GM23338 (cell line): Measurements from ENCODE around the gene FBXO34. TPM values are rescaled to one million over a fixed set of nuclear protein-coding genes. Genes with fewer than 3 reads are reported as not detected.

Experiments
- ATAC-seq: fragments of 200-7000 bp; cut with Tn5 transposase; 3 replicates; pipeline ENCODE4 v1.9.1; 2020
- DNase-seq: peaks from one replicate; pipeline ENCODE4 v3.0.0-alpha.2; 2015; ENCODE audit warnings: low spot score
- H2AFZ ChIP-seq: fragments of 200-600 bp; sonication (generic); 2 replicates; pipeline ENCODE4 v1.8.0; 2016; ENCODE audit warnings: antibody characterized with exemption, mild to moderate bottlenecking, moderate library complexity
- H3F3A ChIP-seq: fragments of 200-600 bp; sonication (generic); replicated peaks from 2 replicates; pipeline ENCODE4 v1.8.0; 2017; ENCODE audit warnings: antibody characterized with exemption, mixed run types, low read depth
- H3K27ac ChIP-seq: fragments of 200-600 bp; sonication (generic); 2 replicates; pipeline ENCODE4 v1.6.1; 2016; ENCODE audit warnings: low read depth
- H3K27me3 ChIP-seq: fragments of 200-600 bp; sonication (generic); 2 replicates; pipeline ENCODE4 v1.8.0; 2016; ENCODE audit warnings: mild to moderate bottlenecking, mixed run types, moderate library complexity; ENCODE audit not compliant: insufficient read depth
- H3K36me3 ChIP-seq: fragments of 200-600 bp; sonication (generic); 2 replicates; pipeline ENCODE4 v1.8.0; 2016; ENCODE audit warnings: mild to moderate bottlenecking; ENCODE audit not compliant: insufficient read depth
- H3K4me1 ChIP-seq: fragments of 200-600 bp; sonication (generic); 2 replicates; pipeline ENCODE4 v1.8.0; 2016; ENCODE audit warnings: mild to moderate bottlenecking, moderate library complexity; ENCODE audit not compliant: insufficient read depth
- H3K4me2 ChIP-seq: fragments of 200-600 bp; sonication (generic); 2 replicates; pipeline ENCODE4 v1.7.1; 2017; ENCODE audit warnings: mixed run types
- H3K4me3 ChIP-seq: fragments of 200-600 bp; sonication (generic); 2 replicates; pipeline ENCODE4 v1.6.1; 2016; ENCODE audit warnings: mixed run types
- H3K79me2 ChIP-seq: fragments of 200-600 bp; sonication (generic); replicated peaks from 2 replicates; pipeline ENCODE4 v1.8.0; 2017; ENCODE audit warnings: mild to moderate bottlenecking; ENCODE audit not compliant: insufficient read depth
- H3K9me2 ChIP-seq: fragments of 200-600 bp; sonication (generic); 2 replicates; pipeline ENCODE4 v1.8.0; 2017; ENCODE audit not compliant: insufficient read depth
- H4K20me1 ChIP-seq: fragments of 200-600 bp; sonication (generic); replicated peaks from 2 replicates; pipeline ENCODE4 v1.8.0; 2017; ENCODE audit warnings: mild to moderate bottlenecking; ENCODE audit not compliant: insufficient read depth
- H3K27ac Mint-ChIP-seq: 2 replicates; pipeline ENCODE4 v1.8.0; 2020; ENCODE audit warnings: inconsistent platforms, mild to moderate bottlenecking, moderate library complexity, mixed read lengths
- H3K27me3 Mint-ChIP-seq: 3 replicates; pipeline ENCODE4 v1.8.0; 2022; ENCODE audit warnings: low read depth, mild to moderate bottlenecking, moderate library complexity, mixed read lengths, inconsistent platforms; ENCODE audit not compliant: insufficient read depth, poor library complexity
- H3K36me3 Mint-ChIP-seq: 3 replicates; pipeline ENCODE4 v1.8.0; 2021; ENCODE audit warnings: low read depth, mild to moderate bottlenecking, inconsistent platforms, moderate library complexity, mixed read lengths
- H3K4me1 Mint-ChIP-seq: 3 replicates; pipeline ENCODE4 v1.8.0; 2020; ENCODE audit warnings: mild to moderate bottlenecking, inconsistent platforms, mixed read lengths
- H3K4me3 Mint-ChIP-seq: 3 replicates; pipeline ENCODE4 v1.8.0; 2021; ENCODE audit warnings: moderate library complexity, mild to moderate bottlenecking, inconsistent platforms, mixed read lengths
- H3K9me3 Mint-ChIP-seq: 3 replicates; pipeline ENCODE4 v1.8.0; 2020; ENCODE audit warnings: moderate library complexity, mild to moderate bottlenecking, inconsistent platforms, mixed read lengths
- CREB1 ChIP-seq: fragments of 250-450 bp; sonication (Bioruptor Pico); IDR thresholded peaks from 2 replicates; pipeline ENCODE4 v1.5.0; 2020; ENCODE audit warnings: low read depth, mild to moderate bottlenecking, moderate library complexity
- CTCF ChIP-seq, 2 experiments: fragments of 200-600 bp in 1 of 2; sonication (generic) in 1 of 2; conservative IDR thresholded peaks; 2 replicates each; pipeline versions ENCODE4 v1.5.1 to v1.6.1; 2016 to 2017; ENCODE audit warnings: antibody characterized with exemption in 2 of 2, low read depth in 2 of 2, mild to moderate bottlenecking in 2 of 2, moderate library complexity in 1 of 2
- EZH2 ChIP-seq: fragments of 200-600 bp; sonication (generic); IDR thresholded peaks from one replicate; pipeline ENCODE4 v1.8.0; 2017; ENCODE audit warnings: antibody characterized with exemption, mild to moderate bottlenecking, low read depth; ENCODE audit not compliant: unreplicated experiment
- EZH2phosphoT487 ChIP-seq: fragments of 200-600 bp; sonication (generic); IDR thresholded peaks from one replicate; pipeline ENCODE4 v1.8.1; 2018; ENCODE audit warnings: antibody characterized with exemption; ENCODE audit not compliant: unreplicated experiment
- JUNB ChIP-seq: IDR thresholded peaks from one replicate; pipeline ENCODE4 v1.6.1; 2016; ENCODE audit warnings: antibody characterized with exemption; ENCODE audit not compliant: unreplicated experiment
- NANOG ChIP-seq: IDR thresholded peaks from 2 replicates; pipeline ENCODE4 v1.6.1; 2016; ENCODE audit warnings: antibody characterized with exemption, borderline replicate concordance
- POLR2AphosphoS5 ChIP-seq: IDR thresholded peaks from 2 replicates; pipeline ENCODE4 v1.6.1; 2016; ENCODE audit warnings: antibody characterized with exemption, low read depth
- STAT1 ChIP-seq: IDR thresholded peaks from one replicate; pipeline ENCODE4 v1.6.1; 2016; ENCODE audit warnings: antibody characterized with exemption; ENCODE audit not compliant: unreplicated experiment
- ZNF114 ChIP-seq: fragments of 250-450 bp; sonication (Bioruptor Pico); IDR thresholded peaks from 2 replicates; pipeline ENCODE4 v1.5.0; 2020; ENCODE audit warnings: mild to moderate bottlenecking, moderate library complexity
- ZNF331 ChIP-seq: fragments of 250-450 bp; sonication (Bioruptor Pico); IDR thresholded peaks from 2 replicates; pipeline ENCODE4 v1.5.0; 2020; ENCODE audit warnings: low read depth, mild to moderate bottlenecking, moderate library complexity
- polyA plus RNA-seq: library from polyadenylated mRNA; unstranded; fragments of >200 nt; fragmentation: Nextera tagmentation; extraction: Ambion mirVana; gene quantifications from 2 replicates; pipeline ENCODE4 v1.2.1, GENCODE V29; 2016
- total RNA-seq: library from RNA; depleted of rRNA; stranded (reverse); fragments of >200 nt; shearing (Covaris generic); gene quantifications from 2 replicates; pipeline ENCODE4 v1.2.3, GENCODE V29; 2014
- TF ChIP-seq, protein P1 (sequence below): IDR thresholded peaks from one replicate; pipeline ENCODE4 v1.6.1; 2018; ENCODE audit warnings: antibody characterized with exemption; ENCODE audit not compliant: unreplicated experiment
- TF ChIP-seq, protein P2 (sequence below): fragments of 250-450 bp; sonication (Bioruptor Pico); IDR thresholded peaks from 2 replicates; pipeline ENCODE4 v1.5.0; 2020; ENCODE audit warnings: mild to moderate bottlenecking, moderate library complexity

The FBXO34 gene
- total and polyA plus RNA-seq, 2 experiments from 2014 or later = 9.4 to 13.4 TPM

DNA sequence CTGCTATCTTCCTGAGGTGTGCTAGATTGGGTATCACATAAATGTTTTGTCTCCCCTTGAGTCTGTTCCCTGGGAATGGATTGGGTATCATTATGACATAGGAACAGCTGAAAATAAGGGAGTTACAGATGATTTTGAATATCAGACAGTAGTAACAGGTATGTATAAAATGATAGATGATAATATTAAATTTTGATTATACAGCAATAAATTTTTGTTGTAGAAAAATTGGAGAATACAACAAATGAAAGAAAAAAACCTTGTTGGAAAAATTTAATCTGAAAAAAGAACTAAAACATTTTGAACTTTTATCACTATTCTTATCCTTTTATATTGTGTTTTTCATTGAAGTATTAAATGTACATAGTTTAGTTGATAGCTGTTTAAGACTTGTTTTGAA is 43.2 kb downstream of the FBXO34 start:
- H3K9me2 ChIP-seq = peaks cover 6% of the 10 kb centered on the region; the same call in 1 of the 2 replicates
- H3K4me1 Mint-ChIP-seq = no peaks in the 10 kb centered on the region
- 0 out of 2 replicates have a peak, but pooled peaks cover 5% of the 10 kb centered on the region for H4K20me1 ChIP-seq
- H3K27me3 Mint-ChIP-seq = peaks cover 2% of the 10 kb centered on the region
- no peak for ATAC-seq
- H3K4me3 Mint-ChIP-seq = no peak overlapping the region
- no peaks in the 10 kb centered on the region for H3K4me1 ChIP-seq
- H3K79me2 ChIP-seq = peaks cover 30% of the 10 kb centered on the region
- H3K27ac Mint-ChIP-seq = no peak overlapping the region
- H3F3A ChIP-seq = no peaks in the 10 kb centered on the region
- DNase-seq = no peak
- TF ChIP-seq ZNF114 (CRISPR knock-in tag) = no peak
- TF ChIP-seq NANOG = no peak
- no peak for TF ChIP-seq CTCF (conservative IDR thresholded peaks at IDR 0.05; ENCODE audit: low read depth in 2 of 2)
- no peak for TF ChIP-seq STAT1
- no peak for TF ChIP-seq EZH2phosphoT487
- no peak for TF ChIP-seq EZH2
- no peak for TF ChIP-seq ZNF331 (CRISPR knock-in tag)
- TF ChIP-seq, protein P1, sequence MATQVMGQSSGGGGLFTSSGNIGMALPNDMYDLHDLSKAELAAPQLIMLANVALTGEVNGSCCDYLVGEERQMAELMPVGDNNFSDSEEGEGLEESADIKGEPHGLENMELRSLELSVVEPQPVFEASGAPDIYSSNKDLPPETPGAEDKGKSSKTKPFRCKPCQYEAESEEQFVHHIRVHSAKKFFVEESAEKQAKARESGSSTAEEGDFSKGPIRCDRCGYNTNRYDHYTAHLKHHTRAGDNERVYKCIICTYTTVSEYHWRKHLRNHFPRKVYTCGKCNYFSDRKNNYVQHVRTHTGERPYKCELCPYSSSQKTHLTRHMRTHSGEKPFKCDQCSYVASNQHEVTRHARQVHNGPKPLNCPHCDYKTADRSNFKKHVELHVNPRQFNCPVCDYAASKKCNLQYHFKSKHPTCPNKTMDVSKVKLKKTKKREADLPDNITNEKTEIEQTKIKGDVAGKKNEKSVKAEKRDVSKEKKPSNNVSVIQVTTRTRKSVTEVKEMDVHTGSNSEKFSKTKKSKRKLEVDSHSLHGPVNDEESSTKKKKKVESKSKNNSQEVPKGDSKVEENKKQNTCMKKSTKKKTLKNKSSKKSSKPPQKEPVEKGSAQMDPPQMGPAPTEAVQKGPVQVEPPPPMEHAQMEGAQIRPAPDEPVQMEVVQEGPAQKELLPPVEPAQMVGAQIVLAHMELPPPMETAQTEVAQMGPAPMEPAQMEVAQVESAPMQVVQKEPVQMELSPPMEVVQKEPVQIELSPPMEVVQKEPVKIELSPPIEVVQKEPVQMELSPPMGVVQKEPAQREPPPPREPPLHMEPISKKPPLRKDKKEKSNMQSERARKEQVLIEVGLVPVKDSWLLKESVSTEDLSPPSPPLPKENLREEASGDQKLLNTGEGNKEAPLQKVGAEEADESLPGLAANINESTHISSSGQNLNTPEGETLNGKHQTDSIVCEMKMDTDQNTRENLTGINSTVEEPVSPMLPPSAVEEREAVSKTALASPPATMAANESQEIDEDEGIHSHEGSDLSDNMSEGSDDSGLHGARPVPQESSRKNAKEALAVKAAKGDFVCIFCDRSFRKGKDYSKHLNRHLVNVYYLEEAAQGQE = no peak
- TF ChIP-seq CREB1 (CRISPR knock-in tag) = no peak
- TF ChIP-seq, protein P2, sequence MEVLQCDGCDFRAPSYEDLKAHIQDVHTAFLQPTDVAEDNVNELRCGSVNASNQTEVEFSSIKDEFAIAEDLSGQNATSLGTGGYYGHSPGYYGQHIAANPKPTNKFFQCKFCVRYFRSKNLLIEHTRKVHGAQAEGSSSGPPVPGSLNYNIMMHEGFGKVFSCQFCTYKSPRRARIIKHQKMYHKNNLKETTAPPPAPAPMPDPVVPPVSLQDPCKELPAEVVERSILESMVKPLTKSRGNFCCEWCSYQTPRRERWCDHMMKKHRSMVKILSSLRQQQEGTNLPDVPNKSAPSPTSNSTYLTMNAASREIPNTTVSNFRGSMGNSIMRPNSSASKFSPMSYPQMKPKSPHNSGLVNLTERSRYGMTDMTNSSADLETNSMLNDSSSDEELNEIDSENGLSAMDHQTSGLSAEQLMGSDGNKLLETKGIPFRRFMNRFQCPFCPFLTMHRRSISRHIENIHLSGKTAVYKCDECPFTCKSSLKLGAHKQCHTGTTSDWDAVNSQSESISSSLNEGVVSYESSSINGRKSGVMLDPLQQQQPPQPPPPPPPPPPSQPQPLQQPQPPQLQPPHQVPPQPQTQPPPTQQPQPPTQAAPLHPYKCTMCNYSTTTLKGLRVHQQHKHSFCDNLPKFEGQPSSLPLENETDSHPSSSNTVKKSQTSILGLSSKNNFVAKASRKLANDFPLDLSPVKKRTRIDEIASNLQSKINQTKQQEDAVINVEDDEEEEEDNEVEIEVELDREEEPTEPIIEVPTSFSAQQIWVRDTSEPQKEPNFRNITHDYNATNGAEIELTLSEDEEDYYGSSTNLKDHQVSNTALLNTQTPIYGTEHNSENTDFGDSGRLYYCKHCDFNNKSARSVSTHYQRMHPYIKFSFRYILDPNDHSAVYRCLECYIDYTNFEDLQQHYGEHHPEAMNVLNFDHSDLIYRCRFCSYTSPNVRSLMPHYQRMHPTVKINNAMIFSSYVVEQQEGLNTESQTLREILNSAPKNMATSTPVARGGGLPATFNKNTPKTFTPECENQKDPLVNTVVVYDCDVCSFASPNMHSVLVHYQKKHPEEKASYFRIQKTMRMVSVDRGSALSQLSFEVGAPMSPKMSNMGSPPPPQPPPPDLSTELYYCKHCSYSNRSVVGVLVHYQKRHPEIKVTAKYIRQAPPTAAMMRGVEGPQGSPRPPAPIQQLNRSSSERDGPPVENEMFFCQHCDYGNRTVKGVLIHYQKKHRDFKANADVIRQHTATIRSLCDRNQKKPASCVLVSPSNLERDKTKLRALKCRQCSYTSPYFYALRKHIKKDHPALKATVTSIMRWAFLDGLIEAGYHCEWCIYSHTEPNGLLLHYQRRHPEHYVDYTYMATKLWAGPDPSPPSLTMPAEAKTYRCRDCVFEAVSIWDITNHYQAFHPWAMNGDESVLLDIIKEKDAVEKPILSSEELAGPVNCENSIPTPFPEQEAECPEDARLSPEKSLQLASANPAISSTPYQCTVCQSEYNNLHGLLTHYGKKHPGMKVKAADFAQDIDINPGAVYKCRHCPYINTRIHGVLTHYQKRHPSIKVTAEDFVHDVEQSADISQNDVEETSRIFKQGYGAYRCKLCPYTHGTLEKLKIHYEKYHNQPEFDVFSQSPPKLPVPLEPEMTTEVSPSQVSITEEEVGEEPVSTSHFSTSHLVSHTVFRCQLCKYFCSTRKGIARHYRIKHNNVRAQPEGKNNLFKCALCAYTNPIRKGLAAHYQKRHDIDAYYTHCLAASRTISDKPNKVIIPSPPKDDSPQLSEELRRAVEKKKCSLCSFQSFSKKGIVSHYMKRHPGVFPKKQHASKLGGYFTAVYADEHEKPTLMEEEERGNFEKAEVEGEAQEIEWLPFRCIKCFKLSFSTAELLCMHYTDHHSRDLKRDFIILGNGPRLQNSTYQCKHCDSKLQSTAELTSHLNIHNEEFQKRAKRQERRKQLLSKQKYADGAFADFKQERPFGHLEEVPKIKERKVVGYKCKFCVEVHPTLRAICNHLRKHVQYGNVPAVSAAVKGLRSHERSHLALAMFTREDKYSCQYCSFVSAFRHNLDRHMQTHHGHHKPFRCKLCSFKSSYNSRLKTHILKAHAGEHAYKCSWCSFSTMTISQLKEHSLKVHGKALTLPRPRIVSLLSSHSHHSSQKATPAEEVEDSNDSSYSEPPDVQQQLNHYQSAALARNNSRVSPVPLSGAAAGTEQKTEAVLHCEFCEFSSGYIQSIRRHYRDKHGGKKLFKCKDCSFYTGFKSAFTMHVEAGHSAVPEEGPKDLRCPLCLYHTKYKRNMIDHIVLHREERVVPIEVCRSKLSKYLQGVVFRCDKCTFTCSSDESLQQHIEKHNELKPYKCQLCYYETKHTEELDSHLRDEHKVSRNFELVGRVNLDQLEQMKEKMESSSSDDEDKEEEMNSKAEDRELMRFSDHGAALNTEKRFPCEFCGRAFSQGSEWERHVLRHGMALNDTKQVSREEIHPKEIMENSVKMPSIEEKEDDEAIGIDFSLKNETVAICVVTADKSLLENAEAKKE (CRISPR knock-in tag) = no peak
- TF ChIP-seq JUNB = no peak
- no peak for TF ChIP-seq POLR2AphosphoS5
- H3K4me2 ChIP-seq = no peak overlapping the region
- H3K4me3 ChIP-seq = no peak overlapping the region
- peaks cover 4% of the 10 kb centered on the region; the same call in 1 of the 2 replicates for H3K36me3 ChIP-seq
- H3K36me3 Mint-ChIP-seq = peaks cover 53% of the 10 kb centered on the region
- H3K9me3 Mint-ChIP-seq = peaks cover 36% of the 10 kb centered on the region
- no peaks in the 10 kb centered on the region for H3K27me3 ChIP-seq
- H2AFZ ChIP-seq = no peak overlapping the region
- H3K27ac ChIP-seq = no peak overlapping the region
